HG03575 (cell line): ENCODE results near the gene MAP3K19.
"Not testable (repeated sequence)": the region's sequence is repeated elsewhere in the genome, so short reads cannot be mapped to it uniquely, and the experiment has no call there.

ENCODE experiments used
- ATAC-seq: cut with Tn5 transposase; IDR thresholded peaks from one replicate; pipeline ENCODE4 v1.9.1; 2021; ENCODE audit not compliant: unreplicated experiment, insufficient number of reproducible peaks, low FRiP score; ENCODE audit errors: extremely low read depth

The MAP3K19 gene

DNA sequence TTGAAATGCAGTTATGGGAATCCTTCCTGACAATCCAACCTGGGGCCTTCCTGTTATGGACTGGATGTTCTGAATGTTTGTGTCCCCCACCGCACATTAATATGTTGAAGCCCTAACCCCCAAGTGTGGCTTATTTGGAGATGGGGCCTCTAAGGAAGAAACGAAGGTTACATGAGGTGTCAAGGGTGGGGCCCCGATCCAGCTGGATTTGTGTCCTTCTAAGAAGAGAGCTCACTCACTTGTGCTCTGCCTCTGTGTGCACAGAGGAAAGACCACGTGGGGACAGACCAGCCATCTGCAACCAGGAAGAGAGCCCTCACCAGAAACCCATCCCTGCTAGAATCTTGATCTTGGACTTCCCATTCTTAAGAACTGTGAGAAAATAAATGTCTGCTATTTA, 44.4 kb downstream of the MAP3K19 start:
- no peak for ATAC-seq

DNA sequence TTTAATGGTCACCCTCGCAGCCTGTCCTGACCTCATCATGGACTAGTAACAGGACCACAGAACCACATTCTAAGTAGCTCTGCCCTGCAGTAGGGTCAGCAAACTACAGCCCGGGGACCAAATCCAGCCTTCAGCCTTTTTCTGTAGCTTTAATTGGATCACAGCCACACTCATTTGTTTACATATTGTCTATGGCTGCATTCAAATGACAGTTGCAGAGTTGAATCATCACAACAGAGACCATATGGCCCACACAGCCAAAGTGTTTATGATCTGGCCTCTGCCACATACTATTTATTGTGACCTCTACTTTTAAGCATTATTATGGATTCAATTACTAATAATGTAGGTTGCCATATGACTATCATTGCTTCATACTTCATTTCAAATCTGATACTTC, 47.7 kb downstream of the MAP3K19 start:
- no peak for ATAC-seq

DNA sequence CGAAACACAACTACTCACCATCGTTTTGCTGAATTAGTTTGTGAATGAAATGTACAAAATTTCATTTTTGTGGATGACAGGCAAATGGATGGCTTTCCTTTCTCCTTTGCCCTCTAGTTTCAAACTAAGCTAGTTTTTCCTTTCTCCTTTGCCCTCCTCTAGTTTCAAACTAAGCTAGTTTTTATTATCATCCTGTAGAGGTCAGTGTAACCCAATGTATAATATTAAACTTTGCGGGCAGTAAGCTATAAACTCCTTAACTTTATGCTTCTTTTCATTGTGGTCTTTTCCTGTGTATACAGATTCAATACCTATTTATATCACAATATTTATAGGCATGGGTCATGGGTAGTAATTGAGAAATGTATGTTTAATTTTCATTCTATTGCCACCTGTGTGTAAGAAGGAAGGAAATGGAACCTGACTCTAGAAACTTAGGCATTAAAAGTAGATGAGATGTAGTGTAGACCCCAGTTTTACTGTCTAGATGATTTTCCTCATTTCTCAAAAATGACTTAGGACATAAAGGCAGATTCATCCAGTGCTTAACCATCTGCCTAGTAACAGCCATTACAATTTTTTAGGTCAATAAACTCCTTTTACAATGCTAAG, 58.1 kb downstream of the MAP3K19 start:
- no peak for ATAC-seq

DNA sequence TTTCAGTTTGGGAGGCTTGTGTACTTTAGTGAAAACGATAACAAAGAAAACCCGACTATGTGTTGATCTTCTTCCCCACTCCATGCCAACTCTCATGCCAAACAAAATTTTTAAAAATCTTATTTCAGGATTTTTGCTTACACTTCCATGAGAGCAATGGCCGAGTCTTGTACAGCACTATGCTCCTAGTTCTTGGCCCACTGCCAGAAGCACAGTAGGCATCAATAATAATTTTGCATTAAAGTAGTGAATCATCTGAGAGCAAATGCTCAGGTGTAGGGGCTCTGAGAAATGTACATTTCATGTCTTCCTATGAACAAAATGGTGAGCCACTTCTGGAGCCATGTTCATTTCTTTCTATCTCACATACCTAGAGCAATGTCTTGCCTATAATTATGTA, 62.2 kb downstream of the MAP3K19 start:
- no peak for ATAC-seq

DNA sequence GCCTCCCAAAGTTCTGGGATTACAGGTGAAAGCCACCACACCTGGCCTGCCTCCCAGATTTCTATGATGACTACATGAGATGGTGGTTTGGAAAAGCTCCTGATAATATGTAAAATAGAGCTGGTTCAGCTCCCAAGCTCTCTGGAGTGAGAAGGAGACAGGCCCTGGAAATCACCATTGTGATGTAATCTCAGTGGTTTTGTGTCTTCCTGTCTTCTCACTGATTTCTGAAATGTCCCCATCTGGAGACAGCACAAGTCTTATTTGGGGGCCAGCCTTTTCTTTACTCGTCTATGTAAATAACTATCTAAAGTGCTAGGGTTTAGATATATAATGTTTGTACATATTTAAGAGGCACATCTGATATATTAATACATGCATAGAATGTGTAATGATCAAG, 64.6 kb downstream of the MAP3K19 start:
- ATAC-seq = no peak

DNA sequence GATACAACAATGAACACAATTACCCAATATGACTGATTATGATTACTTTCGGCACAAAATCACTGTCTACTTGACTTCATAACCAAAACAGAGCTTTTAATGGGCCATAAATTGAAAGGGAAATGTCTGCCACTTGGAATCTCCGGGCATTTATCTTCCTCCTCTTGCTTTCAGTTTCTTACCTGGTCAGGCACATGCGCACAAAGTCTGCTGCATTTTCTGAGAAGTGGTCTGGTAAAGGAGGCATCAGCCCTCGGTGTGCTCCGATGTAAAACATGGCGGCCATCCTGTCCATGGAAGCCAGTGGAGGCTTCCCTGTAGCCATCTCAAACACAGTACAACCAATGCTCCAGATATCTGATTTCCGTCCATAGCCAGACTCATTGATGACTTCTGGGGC, 66.6 kb downstream of the MAP3K19 start:
- ATAC-seq = no peak

DNA sequence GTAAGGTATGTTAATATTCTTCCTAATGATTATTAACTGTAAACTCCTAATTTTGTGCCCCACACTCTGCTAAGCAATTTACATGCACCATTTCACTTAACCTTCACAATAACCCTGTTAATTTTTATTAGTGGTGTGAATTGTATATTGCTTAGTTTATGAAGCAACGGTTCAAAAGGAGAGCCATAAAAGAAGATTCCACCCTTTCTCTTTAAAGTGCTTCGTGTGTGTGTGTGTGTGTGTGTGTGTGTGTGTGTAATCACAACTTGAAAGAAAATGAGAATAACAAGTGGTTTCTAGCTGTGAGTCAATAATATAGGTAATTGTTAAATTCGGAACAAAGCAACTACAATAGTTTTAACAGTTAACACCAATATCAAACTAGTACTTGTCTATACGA, 68.0 kb downstream of the MAP3K19 start:
- no peak for ATAC-seq

DNA sequence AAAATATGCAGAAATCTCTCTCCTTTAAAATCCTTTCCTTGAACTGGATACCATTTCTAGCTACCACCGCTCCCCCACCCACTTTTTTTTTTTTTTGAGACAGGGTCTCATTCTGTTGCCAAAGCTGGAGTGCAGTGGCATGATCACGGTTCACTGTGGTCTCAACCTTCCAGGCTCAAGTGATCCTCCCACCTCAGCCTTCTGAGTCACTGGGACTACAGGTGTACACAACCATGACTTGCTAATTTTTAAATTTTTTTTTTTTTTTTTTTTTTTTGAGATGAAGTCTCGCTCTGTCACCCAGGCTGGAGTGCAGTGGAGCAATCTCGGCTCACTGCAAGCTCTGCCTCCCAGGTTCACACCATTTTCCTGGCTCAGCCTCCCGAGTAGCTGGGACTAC, 70.1 kb downstream of the MAP3K19 start:
- not testable (repeated sequence) for ATAC-seq

DNA sequence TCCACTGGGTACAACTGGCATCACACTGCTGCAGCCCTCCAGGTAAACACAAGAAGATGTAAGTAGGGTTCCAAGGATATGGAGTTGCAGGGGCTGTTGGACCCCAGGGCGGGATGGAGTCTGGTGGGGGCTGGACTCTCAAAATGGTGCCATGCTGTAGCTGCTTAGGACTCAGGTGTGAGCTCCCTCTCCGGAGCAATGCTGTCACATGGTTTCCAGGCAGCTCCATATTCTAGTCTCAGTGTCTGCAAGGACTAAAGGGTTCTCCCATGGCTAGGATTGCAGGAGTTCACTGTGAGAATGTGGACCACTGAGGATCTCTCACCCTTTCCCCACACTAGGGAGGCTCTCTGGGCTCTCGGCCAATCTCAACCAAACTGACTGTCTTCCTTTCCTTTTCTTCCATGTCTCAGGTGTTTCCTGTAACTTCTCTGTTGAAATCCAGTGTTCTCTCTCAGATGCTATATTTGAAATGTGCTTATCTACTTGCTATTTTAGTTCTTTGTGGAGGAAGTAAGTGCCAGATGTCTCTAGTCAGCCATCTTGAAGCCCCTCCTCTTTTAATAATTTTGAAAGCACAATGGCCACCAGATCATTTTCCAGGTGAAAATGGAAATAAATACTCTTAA, 71.1 kb downstream of the MAP3K19 start:
- ATAC-seq = no peak

DNA sequence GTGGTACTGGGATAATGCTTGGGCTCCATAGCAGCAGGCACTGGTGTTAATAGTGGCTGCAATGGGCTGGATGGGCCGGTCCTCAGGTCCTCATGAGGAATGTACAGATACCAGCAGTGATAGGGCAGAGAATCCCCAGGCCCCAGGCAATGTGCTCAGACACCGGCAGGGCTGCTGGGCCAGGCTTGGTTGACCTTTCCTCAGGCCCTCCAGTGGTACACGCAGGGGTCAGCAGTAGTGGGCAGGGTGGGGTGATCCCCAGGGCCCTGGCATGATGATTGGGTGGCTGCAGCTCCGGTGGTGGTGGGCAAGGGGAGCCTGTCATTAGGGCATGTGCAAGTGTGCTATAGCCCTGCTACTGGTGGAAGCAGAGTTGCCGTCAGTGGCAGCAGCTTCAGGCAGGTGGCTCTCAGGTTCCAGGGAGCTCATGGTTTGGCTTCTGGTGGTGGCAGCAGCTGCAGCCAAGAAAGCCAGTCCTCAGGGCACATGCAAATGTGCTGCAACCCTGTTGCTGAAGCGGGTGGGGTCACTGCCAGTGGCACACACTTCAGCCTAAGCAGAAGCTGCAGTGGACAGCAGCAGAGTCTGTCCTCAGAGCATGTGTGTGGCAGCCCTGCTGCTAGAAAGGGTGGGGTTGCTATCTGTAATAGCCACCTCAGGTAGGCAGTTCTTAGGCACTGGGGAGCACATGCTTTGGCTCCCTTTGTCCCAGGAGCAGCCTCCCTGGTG, 71.8 kb downstream of the MAP3K19 start:
- no peak for ATAC-seq

DNA sequence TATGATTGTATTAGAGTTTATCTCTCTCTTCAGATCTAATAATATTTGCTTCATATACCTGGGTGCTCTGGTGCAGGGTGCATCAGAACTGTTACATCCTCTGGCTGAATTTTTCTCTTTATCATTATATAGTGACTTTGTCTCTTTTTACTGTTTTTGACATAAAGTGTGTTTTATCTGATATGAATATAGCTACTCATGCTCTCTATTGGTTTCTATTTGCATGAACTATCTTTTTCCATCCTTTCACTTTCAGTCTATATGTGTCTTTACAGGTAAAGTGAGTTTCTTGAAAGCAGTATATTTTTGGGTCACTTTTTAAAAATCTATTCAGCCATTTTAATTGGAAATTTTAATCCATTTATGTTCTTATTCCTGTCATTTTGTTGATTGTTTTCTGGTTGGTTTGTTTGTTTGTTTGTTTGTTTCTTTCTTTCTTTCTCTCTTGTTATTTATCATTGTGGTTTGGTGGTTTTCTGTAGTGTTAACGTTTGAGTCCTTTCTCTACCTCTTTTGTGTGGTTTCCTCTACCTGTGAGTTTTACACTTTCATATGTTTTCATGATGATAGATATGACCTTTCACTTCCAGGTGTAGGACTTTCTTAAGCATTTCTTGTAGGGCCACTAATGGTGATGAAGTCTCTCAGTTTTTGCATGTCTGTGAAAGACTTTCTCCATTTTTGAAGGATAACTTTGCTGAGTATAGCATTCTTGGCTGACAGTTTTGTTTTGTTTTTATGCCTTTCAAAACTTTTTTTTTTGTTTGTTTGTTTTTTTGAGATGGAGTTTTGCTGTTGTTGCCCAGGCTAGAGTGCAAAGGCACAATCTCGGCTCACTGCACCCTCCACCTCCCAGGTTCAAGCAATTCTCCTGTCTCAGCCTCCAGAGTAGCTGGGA, 73.8 kb downstream of the MAP3K19 start:
- ATAC-seq = no peak

DNA sequence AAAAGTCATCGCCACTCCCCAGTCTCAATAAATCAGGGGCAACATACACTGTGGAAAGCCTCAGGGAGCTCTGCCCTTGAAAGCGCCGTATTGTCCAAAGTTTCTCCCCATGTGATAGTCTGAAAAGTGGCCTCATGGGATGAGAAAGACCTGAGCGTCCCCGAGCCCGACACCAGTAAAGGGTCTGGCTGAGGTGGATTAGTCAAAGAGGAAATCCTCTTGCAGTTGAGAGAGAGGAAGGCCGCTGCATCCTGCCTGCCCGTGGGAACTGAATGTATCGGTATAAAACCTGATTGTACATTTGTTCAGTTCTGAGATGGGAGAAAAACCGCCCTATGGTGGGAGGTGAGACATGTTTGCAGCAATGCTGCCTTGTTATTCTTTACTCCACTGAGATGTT, 80.1 kb downstream of the MAP3K19 start:
- not testable (repeated sequence) for ATAC-seq

DNA sequence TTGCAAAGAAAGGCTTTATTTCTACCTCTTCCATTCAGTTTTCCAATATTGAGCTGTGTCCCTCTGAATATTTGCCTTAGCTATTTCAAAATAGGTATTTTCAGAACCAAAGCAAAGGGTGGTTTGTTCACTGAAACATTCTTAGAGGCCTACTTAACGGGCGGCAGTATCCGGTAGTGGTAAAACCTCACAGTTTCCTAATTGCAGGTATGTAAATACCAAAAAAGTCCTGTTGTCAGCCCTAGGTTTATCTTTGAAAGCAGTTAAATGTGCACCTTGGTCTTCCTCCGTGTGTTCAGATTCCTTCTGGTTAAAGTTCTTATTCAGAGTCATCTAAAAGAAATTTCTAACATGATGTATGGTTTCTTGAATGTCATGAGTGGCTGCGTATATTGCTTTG, 89.8 kb downstream of the MAP3K19 start:
- ATAC-seq = no peak

DNA sequence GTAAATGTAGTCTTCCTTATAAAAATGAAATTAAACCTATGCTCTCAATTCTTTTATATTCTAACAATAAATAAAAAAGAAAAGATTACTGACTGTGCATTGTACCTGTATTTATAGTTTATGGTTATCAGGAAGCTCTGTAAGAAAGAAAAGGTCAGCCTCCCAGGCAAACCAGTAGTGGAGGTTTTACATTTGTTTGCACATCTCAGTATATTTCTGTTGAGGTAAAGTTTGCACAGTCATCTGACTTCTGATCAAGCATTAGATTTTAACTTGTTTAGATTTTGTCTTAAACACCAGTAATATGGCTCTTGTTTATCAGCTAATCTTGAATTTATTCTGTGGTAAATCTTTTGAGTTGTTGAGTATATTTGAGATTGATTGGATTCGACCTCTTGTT, 91.5 kb downstream of the MAP3K19 start:
- ATAC-seq = no peak

DNA sequence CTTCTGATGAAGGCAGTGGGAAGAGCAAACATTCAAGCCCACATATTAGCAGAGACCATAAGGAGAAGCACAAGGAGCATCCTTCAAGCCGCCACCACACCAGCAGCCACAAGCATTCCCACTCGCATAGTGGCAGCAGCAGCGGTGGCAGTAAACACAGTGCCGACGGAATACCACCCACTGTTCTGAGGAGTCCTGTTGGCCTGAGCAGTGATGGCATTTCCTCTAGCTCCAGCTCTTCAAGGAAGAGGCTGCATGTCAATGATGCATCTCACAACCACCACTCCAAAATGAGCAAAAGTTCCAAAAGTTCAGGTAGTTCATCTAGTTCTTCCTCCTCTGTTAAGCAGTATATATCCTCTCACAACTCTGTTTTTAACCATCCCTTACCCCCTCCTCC, 93.2 kb downstream of the MAP3K19 start:
- ATAC-seq = no peak

DNA sequence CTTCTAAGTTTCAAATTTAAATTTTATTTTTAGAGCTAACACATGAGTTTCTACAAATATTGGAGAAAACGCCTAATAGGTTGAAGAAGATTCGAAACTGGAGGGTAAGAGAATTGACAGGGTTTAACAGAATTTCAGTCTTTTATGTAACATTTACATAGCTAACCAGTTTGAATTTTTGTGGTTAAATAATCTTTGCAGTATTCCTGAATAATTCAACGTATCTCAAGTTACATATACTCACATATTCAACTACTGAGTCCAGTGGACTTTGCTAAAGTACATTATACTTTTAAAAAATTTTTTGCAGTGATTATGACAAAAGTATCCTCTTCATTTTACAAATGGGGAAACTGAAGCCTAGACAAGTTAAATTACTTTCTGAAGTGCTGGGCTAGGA, 94.6 kb downstream of the MAP3K19 start:
- ATAC-seq = no peak

DNA sequence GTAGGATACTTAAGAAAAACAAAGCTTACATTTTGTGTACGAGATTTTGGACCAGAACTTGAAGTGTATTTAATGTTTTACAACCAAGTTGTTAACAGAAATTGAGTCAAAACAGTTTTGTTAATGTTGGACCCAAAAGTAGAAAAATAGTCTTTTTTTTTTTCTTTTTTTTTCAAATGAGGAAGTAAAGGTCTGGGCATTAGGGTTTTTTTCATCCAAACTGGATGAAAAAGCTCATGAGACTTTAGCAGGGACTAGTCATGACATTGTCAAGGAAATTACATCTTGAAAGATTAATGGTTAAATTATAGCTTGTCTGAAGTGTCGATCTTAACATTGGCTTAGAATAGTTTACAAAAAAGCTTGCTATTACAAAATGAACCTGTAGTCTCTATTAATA, 96.4 kb downstream of the MAP3K19 start:
- ATAC-seq = no peak

DNA sequence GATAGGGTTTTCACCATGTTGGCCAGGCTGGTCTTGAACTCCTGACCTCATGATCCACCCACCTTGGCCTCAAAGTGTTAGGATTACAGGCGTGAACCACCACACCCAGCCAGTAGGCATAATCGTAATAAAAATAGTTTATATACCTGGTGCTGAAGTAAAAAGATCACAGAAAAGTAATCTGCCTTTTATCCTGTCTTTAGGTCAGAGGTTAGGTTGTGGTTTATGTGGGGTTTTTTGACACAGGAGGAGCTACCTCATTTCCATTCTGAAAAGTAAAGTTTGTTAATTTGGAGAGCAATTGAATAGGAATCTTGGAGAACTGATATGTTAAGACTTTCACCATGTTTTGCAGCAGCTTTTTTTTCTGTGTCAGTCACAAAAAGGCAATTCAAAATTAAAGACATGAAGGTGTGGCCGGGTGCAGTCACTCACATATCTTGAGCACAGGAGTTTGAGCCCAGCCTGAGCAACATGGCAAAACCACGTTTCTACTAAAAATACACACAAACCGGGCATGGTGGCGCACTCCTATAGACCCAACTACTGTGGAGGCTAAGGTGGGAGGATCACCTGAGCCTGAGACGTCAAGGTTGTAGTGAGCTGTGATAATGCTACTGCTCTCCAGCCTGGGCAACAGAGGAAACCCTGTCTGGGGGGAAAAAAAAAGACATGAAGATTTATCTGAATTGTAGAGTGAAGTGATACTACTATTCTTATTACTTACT, 97.1 kb downstream of the MAP3K19 start:
- ATAC-seq = no peak

DNA sequence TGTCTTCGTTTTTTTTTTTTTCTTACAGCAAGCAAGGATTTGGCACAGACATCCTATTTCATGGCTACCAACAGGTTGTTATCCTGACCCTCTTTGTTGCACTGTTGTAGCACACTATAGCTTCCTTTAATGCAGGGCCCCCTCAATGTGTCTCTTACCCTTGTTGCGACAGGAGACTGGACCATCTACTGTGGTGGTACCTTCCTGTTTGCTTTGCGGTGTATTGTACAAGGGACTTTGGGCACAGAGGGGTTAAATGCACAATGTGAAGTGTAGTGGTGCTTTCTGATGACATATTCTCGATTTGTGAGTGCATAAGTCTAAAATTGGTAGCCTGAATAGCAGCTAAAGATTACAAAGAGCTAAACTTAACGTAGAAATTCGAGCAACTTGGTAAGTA, 101.2 kb downstream of the MAP3K19 start:
- ATAC-seq = no peak
